ENCODE data around the gene KCTD10. TPM values are rescaled to one million over a fixed set of nuclear protein-coding genes. Genes with fewer than 3 reads are reported as not detected.

KCTD10 gene
- total and polyA plus RNA-seq, 2 of the 13 experiments (the other 11 are each of a cell fraction or from before 2014, with no cell fraction given): 6.9 to 25.4 TPM

GRCh38 chr12:109450980-109451379 lies 26.1 kb downstream of the KCTD10 start (continued):
- TF ChIP-seq ZNF576 (CRISPR knock-in tag; IDR thresholded peaks at IDR 0.05): no peak
- no peak for TF ChIP-seq ARNT2 (CRISPR knock-in tag; IDR thresholded peaks at IDR 0.05; ENCODE audit: low read depth)
- TF ChIP-seq MIXL1 (CRISPR knock-in tag; IDR thresholded peaks at IDR 0.05): no peak
- TF ChIP-seq ZBTB46 (CRISPR knock-in tag; IDR thresholded peaks at IDR 0.05; ENCODE audit: borderline replicate concordance): no peak
- TF ChIP-seq ZNF20 (CRISPR knock-in tag; IDR thresholded peaks at IDR 0.05): no peak
- TF ChIP-seq ZNF512 (CRISPR knock-in tag; IDR thresholded peaks at IDR 0.05): no peak
- TF ChIP-seq RNF2 (conservative IDR thresholded peaks at IDR 0.05; ENCODE audit: low read depth): no peak
- no peak for TF ChIP-seq MED1 (CRISPR knock-in tag; IDR thresholded peaks at IDR 0.05)

GRCh38 chr12:109449845-109450532 lies 27.1 kb downstream of the KCTD10 start:
- Histone ChIP-seq H3K4me2 (ENCODE audit: low read depth, low read length) (no peak overlapping the region), H3K9me3 (ENCODE audit: low read length) (no peaks in the 10 kb centered on the region), H2AFZ (ENCODE audit: low read length) (no peak overlapping the region), H3K9ac (ENCODE audit: insufficient read depth, low read depth, low read length) (no peak overlapping the region), H3K79me2 (ENCODE audit: insufficient read depth, low read length) (no peaks in the 10 kb centered on the region), H3K4me1 (ENCODE audit: insufficient read depth, low read length) (peaks cover 32% of the 10 kb centered on the region), H3K36me3 (replicated peaks in 1 of 2; ENCODE audit: control insufficient read depth in 1 of 2, insufficient read depth in 2 of 2, low read length in 2 of 2) (peaks cover 21 to 55% of the 10 kb centered on the region in 2 experiments), H4K20me1 (ENCODE audit: insufficient read depth, low read length) (no peaks in the 10 kb centered on the region), H3K27ac (ENCODE audit: extremely low read length, insufficient read depth, low read length) (no peak overlapping the region), H3K27me3 (ENCODE audit: control insufficient read depth in 1 of 2, insufficient read depth in 2 of 2, low read length in 2 of 2) (no peaks in the 10 kb centered on the region), H3K4me3 (replicated peaks in 1 of 3; ENCODE audit: insufficient read depth in 1 of 3, low read depth in 2 of 3, low read length in 3 of 3) (no peak overlapping the region)
- BruUV-seq (replicated peaks): no TSS peak
- ATAC-seq (peak; percentile 75), DNase-seq (ENCODE audit: low spot score) (no peak), FAIRE-seq (no peak)
- ChIA-PET POLR2A (no interaction called here), CTCF (ENCODE audit: low intra/inter-chr PET ratio, low total read pairs) (no interaction called here)
- intact Hi-C loops (cut with micrococcal nuclease; ENCODE audit: unreplicated experiment): no loop called here
- 87% methylated on average over 16 of the region's 16 CpGs for WGBS (ENCODE audit: low lambda C conversion rate)
- in situ Hi-C loops (cut with HindIII; ENCODE audit: extremely low pct_ligation_motif_present, low pct_unique_long_range_greater_than_20kb): no loop called here
- TF ChIP-seq CTCF (CRISPR knock-in tag; IDR thresholded peaks at IDR 0.05) (0 out of 2 replicates have a peak, but pooled peaks have one; percentile 26), ZBTB33 (CRISPR knock-in tag; IDR thresholded peaks at IDR 0.05) (peak; percentile 32; the same call in 1 of the 2 replicates), EEA1 (CRISPR knock-in tag; IDR thresholded peaks at IDR 0.05; ENCODE audit: borderline replicate concordance) (no peak), ZMYM3 (CRISPR knock-in tag; IDR thresholded peaks at IDR 0.05) (no peak), AHR (CRISPR knock-in tag; IDR thresholded peaks at IDR 0.05) (no peak), EED (CRISPR knock-in tag; IDR thresholded peaks at IDR 0.05) (no peak), SSRP1 (CRISPR knock-in tag; IDR thresholded peaks at IDR 0.05) (no peak), ZNF235 (CRISPR knock-in tag; IDR thresholded peaks at IDR 0.05; ENCODE audit: borderline replicate concordance) (no peak), ZNF530 (CRISPR knock-in tag; IDR thresholded peaks at IDR 0.05; ENCODE audit: low read depth) (no peak)

Data from HepG2 (cell line).